H9 (cell line): ENCODE measurements around the gene FCN2. TPM values are rescaled to one million over a fixed set of nuclear protein-coding genes. Genes with fewer than 3 reads are reported as not detected.

ENCODE experiments used
- DNase-seq: peaks from one replicate; pipeline ENCODE4 v3.0.0-alpha.2; 2017
- H2AFZ ChIP-seq: one replicate; pipeline ENCODE4 v1.6.1; 2013; ENCODE audit warnings: mild to moderate bottlenecking, low read length, control low read depth, moderate library complexity
- H2AK5ac ChIP-seq: 2 replicates; pipeline ENCODE4 v1.6.1; 2013; ENCODE audit warnings: low read length, control low read depth, mixed read lengths; ENCODE audit not compliant: insufficient read length
- H2BK120ac ChIP-seq: one replicate; pipeline ENCODE4 v1.6.1; 2013; ENCODE audit warnings: low read depth, mild to moderate bottlenecking, low read length, control low read depth, inconsistent platforms; ENCODE audit not compliant: poor library complexity, severe bottlenecking
- H2BK12ac ChIP-seq: 2 replicates; pipeline ENCODE4 v1.6.1; 2013; ENCODE audit warnings: low read length, control low read depth, mixed read lengths, low read depth; ENCODE audit not compliant: insufficient read length
- H2BK15ac ChIP-seq: 2 replicates; pipeline ENCODE4 v1.6.1; 2013; ENCODE audit warnings: low read depth, low read length, control low read depth
- H2BK20ac ChIP-seq: one replicate; pipeline ENCODE4 v1.6.1; 2013; ENCODE audit warnings: low read depth, mild to moderate bottlenecking, low read length, control low read depth, inconsistent platforms; ENCODE audit not compliant: poor library complexity, severe bottlenecking
- H2BK5ac ChIP-seq: 2 replicates; pipeline ENCODE4 v1.6.1; 2013; ENCODE audit warnings: low read length, control low read depth, mixed read lengths; ENCODE audit not compliant: insufficient read length
- H3K14ac ChIP-seq: 2 replicates; pipeline ENCODE4 v1.6.1; 2013; ENCODE audit warnings: low read length, control low read depth; ENCODE audit not compliant: insufficient read depth
- H3K18ac ChIP-seq: 2 replicates; pipeline ENCODE4 v1.6.1; 2013; ENCODE audit warnings: low read depth, mild to moderate bottlenecking, mixed read lengths, low read length, control low read depth; ENCODE audit not compliant: insufficient read length
- H3K23ac ChIP-seq: 2 replicates; pipeline ENCODE4 v1.6.1; 2013; ENCODE audit warnings: low read length, control low read depth, mixed read lengths, low read depth; ENCODE audit not compliant: insufficient read length
- H3K23me2 ChIP-seq: 2 replicates; pipeline ENCODE4 v1.6.1; 2013; ENCODE audit warnings: low read depth, mild to moderate bottlenecking, mixed read lengths, low read length, control low read depth; ENCODE audit not compliant: insufficient read length, poor library complexity, severe bottlenecking
- H3K27ac ChIP-seq: 2 replicates; pipeline ENCODE4 v1.5.1; 2013; ENCODE audit warnings: low read length, control low read depth, mixed read lengths, low read depth; ENCODE audit not compliant: insufficient read length
- H3K27me3 ChIP-seq: 2 replicates; pipeline ENCODE4 v1.6.1; 2013; ENCODE audit warnings: low read length, control low read depth, inconsistent platforms; ENCODE audit not compliant: insufficient read depth
- H3K4ac ChIP-seq: 2 replicates; pipeline ENCODE4 v1.6.1; 2013; ENCODE audit warnings: low read depth, mild to moderate bottlenecking, control low read depth, inconsistent platforms, low read length, moderate library complexity
- H3K4me1 ChIP-seq: 2 replicates; pipeline ENCODE4 v1.6.1; 2013; ENCODE audit warnings: low read length, control low read depth, inconsistent platforms; ENCODE audit not compliant: insufficient read depth
- H3K4me2 ChIP-seq: 2 replicates; pipeline ENCODE4 v1.6.1; 2013; ENCODE audit warnings: low read length, control low read depth, mixed read lengths; ENCODE audit not compliant: insufficient read length, insufficient read depth
- H3K56ac ChIP-seq: 2 replicates; pipeline ENCODE4 v1.6.1; 2013; ENCODE audit warnings: low read depth, mild to moderate bottlenecking, mixed read lengths, low read length, control low read depth; ENCODE audit not compliant: insufficient read length
- H3K79me1 ChIP-seq: 2 replicates; pipeline ENCODE4 v1.6.1; 2013; ENCODE audit warnings: low read depth, mild to moderate bottlenecking, moderate library complexity, low read length, control low read depth, inconsistent platforms; ENCODE audit not compliant: insufficient read depth, poor library complexity, severe bottlenecking
- H3K79me2 ChIP-seq: 2 replicates; pipeline ENCODE4 v1.6.1; 2013; ENCODE audit warnings: low read length, control low read depth, inconsistent platforms; ENCODE audit not compliant: insufficient read depth
- H3K9ac ChIP-seq: 2 replicates; pipeline ENCODE4 v1.6.1; 2013; ENCODE audit warnings: low read length, control low read depth, mixed read lengths; ENCODE audit not compliant: insufficient read length; ENCODE audit errors: extremely low read depth
- H3K9me3 ChIP-seq: one replicate; pipeline ENCODE4 v1.6.1; 2013; ENCODE audit warnings: low read depth, low read length, inconsistent platforms; ENCODE audit not compliant: control insufficient read depth
- H3T11ph ChIP-seq: one replicate; pipeline ENCODE4 v1.6.1; 2013; ENCODE audit warnings: mild to moderate bottlenecking, low read length, control low read depth, inconsistent platforms
- H4K20me1 ChIP-seq: one replicate; pipeline ENCODE4 v1.6.1; 2013; ENCODE audit not compliant: control insufficient read depth, insufficient read length, insufficient read depth
- H4K5ac ChIP-seq: 2 replicates; pipeline ENCODE4 v1.6.1; 2013; ENCODE audit warnings: low read depth, mild to moderate bottlenecking, mixed read lengths, low read length, control low read depth; ENCODE audit not compliant: insufficient read length
- H4K8ac ChIP-seq: replicated peaks from 2 replicates; pipeline ENCODE4 v1.6.1; 2013; ENCODE audit warnings: low read length, control low read depth, mixed read lengths, low read depth; ENCODE audit not compliant: insufficient read length
- H4K91ac ChIP-seq: 2 replicates; pipeline ENCODE4 v1.6.1; 2013; ENCODE audit warnings: low read depth, mild to moderate bottlenecking, moderate library complexity, mixed read lengths, low read length, control low read depth; ENCODE audit not compliant: insufficient read length
- H3K27ac Mint-ChIP-seq, 3 experiments: 2 replicates in 2 of 3; 3 replicates in 1 of 3; pipeline ENCODE4 v1.8.0; 2020 to 2021; ENCODE audit warnings: mixed read lengths in 3 of 3, mild to moderate bottlenecking in 1 of 3, moderate library complexity in 1 of 3
- H3K27me3 Mint-ChIP-seq: 2 replicates; pipeline ENCODE4 v1.8.0; 2021; ENCODE audit warnings: low read depth, mild to moderate bottlenecking, moderate library complexity, mixed read lengths
- H3K36me3 Mint-ChIP-seq, 3 experiments: 2 replicates in 2 of 3; 3 replicates in 1 of 3; pipeline ENCODE4 v1.8.0; 2020 to 2021; ENCODE audit warnings: low read depth in 3 of 3, mixed read lengths in 3 of 3; ENCODE audit not compliant: insufficient read depth in 1 of 3
- H3K4me1 Mint-ChIP-seq, 2 experiments: 2 replicates each; pipeline ENCODE4 v1.8.0; 2020; ENCODE audit warnings: mixed read lengths in 2 of 2
- H3K4me3 Mint-ChIP-seq, 2 experiments: 2 replicates in 1 of 2; 3 replicates in 1 of 2; pipeline ENCODE4 v1.8.0; 2020 to 2021; ENCODE audit warnings: mild to moderate bottlenecking in 2 of 2, mixed read lengths in 2 of 2, moderate library complexity in 1 of 2
- H3K9me3 Mint-ChIP-seq, 2 experiments: 2 replicates in 1 of 2; 3 replicates in 1 of 2; pipeline ENCODE4 v1.8.0; 2020; ENCODE audit warnings: mild to moderate bottlenecking in 2 of 2, mixed read lengths in 2 of 2, moderate library complexity in 1 of 2
- WGBS: extraction: QIAGEN DNeasy Blood & Tissue Kit; methylation state at CpG from one replicate; pipeline ENCODE4 v1.1.7; 2013; ENCODE audit warnings: missing lambda C conversion rate, low lambda C conversion rate, mixed read lengths; ENCODE audit not compliant: insufficient read length; ENCODE audit errors: extremely low coverage; 5-methylcytosine and 5-hydroxymethylcytosine counted together
- total RNA-seq: library from RNA; stranded (reverse); gene quantifications from 2 replicates; pipeline ENCODE4 v1.2.1, GENCODE V29; 2021
- TF ChIP-seq, protein P1 (sequence below): fragments of 200-600 bp; sonication (generic); conservative IDR thresholded peaks from 3 replicates; pipeline ENCODE4 v1.8.0; 2021; ENCODE audit warnings: antibody characterized with exemption, mild to moderate bottlenecking

Gene FCN2
- total RNA-seq, 1 experiment from 2014 or later: not detected

DNA sequence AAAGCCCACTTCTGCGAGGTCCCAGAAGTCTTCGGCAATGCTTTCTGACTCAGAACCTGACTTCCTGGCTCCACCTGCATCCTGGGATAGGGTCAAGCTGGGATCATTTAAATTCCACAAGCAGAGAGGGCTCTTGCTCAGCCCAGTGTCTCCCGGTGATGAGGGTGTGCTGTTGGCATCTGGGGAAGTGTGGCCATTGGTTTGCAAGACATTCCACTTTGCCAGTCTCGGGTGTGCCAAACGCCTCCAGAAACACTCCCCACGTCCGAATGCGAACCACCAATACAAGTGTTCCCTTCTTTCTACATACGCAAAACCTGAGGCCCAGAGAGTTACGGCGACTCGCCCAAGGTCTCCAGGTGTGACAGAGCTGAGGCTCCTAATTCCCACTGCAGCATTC, 43.1 kb upstream of the FCN2 start:
- no peak overlapping the region for H2BK20ac ChIP-seq
- H2AK5ac ChIP-seq: no peak overlapping the region
- no peak overlapping the region for H2BK12ac ChIP-seq
- Mint-ChIP-seq H3K4me3 (no peak overlapping the region), H3K9me3 (no peaks in the 10 kb centered on the region), H3K36me3 (no peaks in the 10 kb centered on the region; a peak in 1 of 7 replicates), H3K27me3 (no peaks in the 10 kb centered on the region), H3K4me1 (peaks cover 0 to 4% of the 10 kb centered on the region in 2 experiments; a peak in 1 of 4 replicates), H3K27ac (no peak overlapping the region)
- no peak overlapping the region for H2AFZ ChIP-seq
- no peaks in the 10 kb centered on the region for H3K79me1 ChIP-seq
- no peak overlapping the region for H2BK5ac ChIP-seq
- H3K4me2 ChIP-seq: no peak overlapping the region
- H3K4me1 ChIP-seq: no peaks in the 10 kb centered on the region
- WGBS: no CpG with 5 or more reads among the region's 12 CpGs
- no peak overlapping the region for H2BK15ac ChIP-seq
- H4K8ac ChIP-seq: no peak overlapping the region
- H3K23me2 ChIP-seq: no peaks in the 10 kb centered on the region
- no peak overlapping the region for H3K9ac ChIP-seq
- no peaks in the 10 kb centered on the region for H3K9me3 ChIP-seq
- DNase-seq: no peak
- H3K27me3 ChIP-seq: no peaks in the 10 kb centered on the region
- no peaks in the 10 kb centered on the region for H4K20me1 ChIP-seq
- no peak overlapping the region for H3T11ph ChIP-seq
- H3K79me2 ChIP-seq: no peaks in the 10 kb centered on the region
- H3K27ac ChIP-seq: no peak overlapping the region
- H3K23ac ChIP-seq: no peak overlapping the region
- H3K56ac ChIP-seq: no peak overlapping the region
- no peak overlapping the region for H4K5ac ChIP-seq
- no peak overlapping the region for H3K4ac ChIP-seq
- H3K18ac ChIP-seq: no peak overlapping the region
- TF ChIP-seq, protein P1, sequence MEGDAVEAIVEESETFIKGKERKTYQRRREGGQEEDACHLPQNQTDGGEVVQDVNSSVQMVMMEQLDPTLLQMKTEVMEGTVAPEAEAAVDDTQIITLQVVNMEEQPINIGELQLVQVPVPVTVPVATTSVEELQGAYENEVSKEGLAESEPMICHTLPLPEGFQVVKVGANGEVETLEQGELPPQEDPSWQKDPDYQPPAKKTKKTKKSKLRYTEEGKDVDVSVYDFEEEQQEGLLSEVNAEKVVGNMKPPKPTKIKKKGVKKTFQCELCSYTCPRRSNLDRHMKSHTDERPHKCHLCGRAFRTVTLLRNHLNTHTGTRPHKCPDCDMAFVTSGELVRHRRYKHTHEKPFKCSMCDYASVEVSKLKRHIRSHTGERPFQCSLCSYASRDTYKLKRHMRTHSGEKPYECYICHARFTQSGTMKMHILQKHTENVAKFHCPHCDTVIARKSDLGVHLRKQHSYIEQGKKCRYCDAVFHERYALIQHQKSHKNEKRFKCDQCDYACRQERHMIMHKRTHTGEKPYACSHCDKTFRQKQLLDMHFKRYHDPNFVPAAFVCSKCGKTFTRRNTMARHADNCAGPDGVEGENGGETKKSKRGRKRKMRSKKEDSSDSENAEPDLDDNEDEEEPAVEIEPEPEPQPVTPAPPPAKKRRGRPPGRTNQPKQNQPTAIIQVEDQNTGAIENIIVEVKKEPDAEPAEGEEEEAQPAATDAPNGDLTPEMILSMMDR: no peak
- H4K91ac ChIP-seq: no peak overlapping the region
- H2BK120ac ChIP-seq: no peak overlapping the region
- no peak overlapping the region; the same call in 1 of the 2 replicates for H3K14ac ChIP-seq
